K562 (cell line): ENCODE measurements around the gene DIP2A. TPM values are rescaled to one million over a fixed set of nuclear protein-coding genes. Genes with fewer than 3 reads are reported as not detected.

Experiments
- ATAC-seq: fragments of 200-7000 bp; cut with Tn5 transposase; 3 replicates; pipeline ENCODE4 v1.9.1; 2020; ENCODE audit warnings: moderate library complexity
- Bru-seq: library from RNA; stranded (reverse); fragments of 400-500 nt; gene quantifications from one replicate; lab custom pipeline; 2021; lab: Mats Ljungman, UMichigan
- BruChase-seq, 2 experiments: library from RNA; stranded (reverse); fragments of 400-500 nt; gene quantifications; one replicate each; lab custom pipeline; 2021; lab: Mats Ljungman, UMichigan
- BruUV-seq: library from RNA; stranded (reverse); fragments of 400-500 nt; replicated peaks from 2 replicates; lab custom pipeline; 2021; lab: Mats Ljungman, UMichigan
- CTCF ChIA-PET: fragments of 300-600 bp; formaldehyde crosslinking; extraction: SDS; loops from one replicate; lab custom pipeline; 2021; ENCODE audit warnings: low intra/inter-chr PET ratio; lab: Yijun Ruan, JAX
- POLR2A ChIA-PET: fragments of 300-600, 350-650 bp; sonication (Branson Sonifier 250); formaldehyde crosslinking; extraction: SDS; loops from one replicate; lab custom pipeline; 2021; ENCODE audit warnings: antibody characterized with exemption, inconsistent platforms; lab: Yijun Ruan, JAX
- DNase-seq, 4 experiments: peaks; one replicate each; pipeline versions ENCODE4 v3.0.0 to v3.0.0-alpha.2; 2011 to 2018; ENCODE audit warnings: low spot score in 3 of 4, mixed read lengths in 3 of 4; ENCODE audit errors: extremely low read depth in 1 of 4
- FAIRE-seq: peaks from 2 replicates; lab custom pipeline; 2011; peaks lifted over from hg19 to GRCh38; lab: Jason Lieb, UNC
- H2AFZ ChIP-seq: 2 replicates; pipeline ENCODE4 v1.6.0; 2011; ENCODE audit warnings: low read depth, low read length, control low read depth, inconsistent platforms
- H3K27ac ChIP-seq: fragments of 200-600 bp; 3 replicates; pipeline ENCODE4 v1.8.0; 2011; ENCODE audit warnings: low read depth, mild to moderate bottlenecking, control low read depth, inconsistent platforms, low read length, moderate library complexity, mixed read lengths; ENCODE audit errors: extremely low read depth
- H3K27me3 ChIP-seq, 2 experiments: fragments of 300-600 bp in 1 of 2; 2 replicates in 1 of 2; 3 replicates in 1 of 2; pipeline versions ENCODE4 v1.6.0 to v1.8.0; 2011; ENCODE audit warnings: inconsistent platforms in 2 of 2, low read length in 2 of 2, mild to moderate bottlenecking in 1 of 2, mixed read lengths in 1 of 2, moderate library complexity in 1 of 2; ENCODE audit not compliant: control insufficient read depth in 2 of 2, insufficient read depth in 2 of 2
- H3K36me3 ChIP-seq: fragments of 300-600 bp; 3 replicates; pipeline ENCODE4 v1.8.0; 2011; ENCODE audit warnings: mild to moderate bottlenecking, low read length, inconsistent platforms; ENCODE audit not compliant: control insufficient read depth, insufficient read depth
- H3K4me1 ChIP-seq, 2 experiments: fragments of 200-600 bp in 1 of 2; replicated peaks in 1 of 2; 2 replicates in 1 of 2; 3 replicates in 1 of 2; pipeline versions ENCODE4 v1.5.1 to v1.8.0; 2011; ENCODE audit warnings: inconsistent platforms in 2 of 2, low read length in 2 of 2, mild to moderate bottlenecking in 1 of 2, mixed read lengths in 1 of 2, moderate library complexity in 1 of 2; ENCODE audit not compliant: control insufficient read depth in 2 of 2, insufficient read depth in 2 of 2
- H3K4me2 ChIP-seq: 2 replicates; pipeline ENCODE4 v1.6.1; 2011; ENCODE audit warnings: low read length, control low read depth, inconsistent platforms, mixed read lengths; ENCODE audit not compliant: insufficient read depth
- H3K4me3 ChIP-seq: fragments of 200-600 bp; sonication (generic), shearing (Covaris generic); 2 replicates; pipeline ENCODE4 v1.5.1; 2016; ENCODE audit warnings: control low read depth, inconsistent platforms
- H3K79me2 ChIP-seq: fragments of 200-600 bp; 3 replicates; pipeline ENCODE4 v1.8.0; 2011; ENCODE audit warnings: low read length, inconsistent platforms; ENCODE audit not compliant: control insufficient read depth, insufficient read depth
- H3K9ac ChIP-seq, 2 experiments: 2 replicates each; pipeline versions ENCODE4 v1.6.0 to v1.6.1; 2011; ENCODE audit warnings: low read depth in 2 of 2, low read length in 2 of 2, control low read depth in 1 of 2, inconsistent platforms in 1 of 2, mild to moderate bottlenecking in 1 of 2, mixed read lengths in 1 of 2; ENCODE audit not compliant: insufficient read depth in 1 of 2
- H3K9me1 ChIP-seq: one replicate; pipeline ENCODE4 v1.6.0; 2011; ENCODE audit warnings: inconsistent platforms, mild to moderate bottlenecking, low read length, moderate library complexity; ENCODE audit not compliant: control insufficient read depth, insufficient read depth
- H3K9me3 ChIP-seq: replicated peaks from 2 replicates; pipeline ENCODE4 v1.5.1; 2011; ENCODE audit warnings: low read depth, low read length, inconsistent platforms; ENCODE audit not compliant: control insufficient read depth, insufficient read depth
- H4K20me1 ChIP-seq: replicated peaks from 2 replicates; pipeline ENCODE4 v1.6.1; 2011; ENCODE audit warnings: low read length, inconsistent platforms, mixed read lengths; ENCODE audit not compliant: control insufficient read depth, insufficient read depth
- CXXC5 ChIP-seq: fragments of 250-450 bp; sonication (Bioruptor Pico); IDR thresholded peaks from 2 replicates; pipeline ENCODE4 v1.8.0; 2022; ENCODE audit warnings: inconsistent platforms, mild to moderate bottlenecking, moderate library complexity
- DIDO1 ChIP-seq: fragments of 450-650 bp; IDR thresholded peaks from 2 replicates; pipeline ENCODE4 v1.6.1; 2016; ENCODE audit warnings: low read depth, missing biosample characterization, missing genetic modification characterization
- DMBX1 ChIP-seq: fragments of 250-450 bp; sonication (Bioruptor Pico); IDR thresholded peaks from 2 replicates; pipeline ENCODE4 v1.8.0; 2022; ENCODE audit warnings: inconsistent platforms, mild to moderate bottlenecking, moderate library complexity, borderline replicate concordance
- RBM34 ChIP-seq: fragments of 200-400 bp; formaldehyde crosslinking; IDR thresholded peaks from 2 replicates; pipeline ENCODE4 v1.6.1; 2018; ENCODE audit warnings: low read length, borderline replicate concordance; ENCODE audit not compliant: insufficient read depth
- SRSF1 ChIP-seq: fragments of 200-400 bp; formaldehyde crosslinking; IDR thresholded peaks from 2 replicates; pipeline ENCODE4 v1.6.1; 2017; ENCODE audit warnings: mild to moderate bottlenecking, low read depth, low read length, moderate library complexity
- STAT5A ChIP-seq: IDR thresholded peaks from 2 replicates; pipeline ENCODE4 v1.6.1; 2012; ENCODE audit warnings: low read length, inconsistent platforms, borderline replicate concordance
- ZNF584 ChIP-seq: fragments of 200-800 bp; sonication (Bioruptor generic); IDR thresholded peaks from 2 replicates; pipeline ENCODE4 v1.6.1; 2016; ENCODE audit warnings: low read depth, mild to moderate bottlenecking, missing genetic modification characterization, missing compliant biosample characterization
- WGBS: fragments of 100-300 bp; shearing (Covaris generic); methylation state at CpG from one replicate; pipeline ENCODE4 v1.1.6; 2016; ENCODE audit warnings: low coverage, mixed read lengths; ENCODE audit not compliant: insufficient coverage; ENCODE audit errors: missing lambda C conversion rate; 5-methylcytosine and 5-hydroxymethylcytosine counted together
- in situ Hi-C: fragments of 300-500 bp; cut with MboI; formaldehyde crosslinking; loops from 4 replicates; pipeline ENCODE4 v1.15.0; 2018; ENCODE audit warnings: inconsistent platforms, mixed read lengths
- intact Hi-C: fragments of 100-400 bp; cut with micrococcal nuclease; formaldehyde crosslinking; loops from 2 replicates; pipeline ENCODE4 v1.14.2; 2022
- long read RNA-seq, 3 experiments: library from polyadenylated mRNA in 2 of 3; library from RNA in 1 of 3; unstranded in 2 of 3; stranded (forward) in 1 of 3; transcript quantifications; one replicate each; pipeline ENCODE4 v2.0.0, GENCODE V29; 2019 to 2022
- polyA minus RNA-seq, 3 experiments: library from RNA; depleted of rRNA, polyadenylated mRNA; stranded (reverse); fragments of >200 nt; gene quantifications; 2 replicates each; pipeline ENCODE4 v1.2.3, GENCODE V29; 2011
- polyA plus RNA-seq, 8 experiments: library from polyadenylated mRNA; depleted of rRNA in 4 of 8; stranded (reverse) in 5 of 8; unstranded in 3 of 8; fragments of >200 nt; fragmentation: Nextera tagmentation in 2 of 8; fragmentation: Illumina TruSeq in 1 of 8; extraction: Ambion mirVana in 2 of 8; extraction: Trizol in 1 of 8; gene quantifications; 2 replicates each; pipeline versions ENCODE4 v1.2.1 to v1.2.3, GENCODE V29; 2011 to 2014; ENCODE audit warnings: inconsistent platforms in 1 of 8, missing spikeins in 1 of 8
- total RNA-seq, 7 experiments: library from RNA; depleted of rRNA in 6 of 7; stranded (reverse); fragments of >200 nt in 6 of 7; fragmentation: Illumina TruSeq in 2 of 7; extraction: Trizol in 2 of 7; gene quantifications; 2 replicates each; pipeline versions ENCODE4 v1.2.1 to v1.2.3, GENCODE V29; 2011 to 2021; ENCODE audit warnings: low replicate concordance in 1 of 7
- TF ChIP-seq, protein P1 (sequence below): IDR thresholded peaks from 2 replicates; pipeline ENCODE4 v1.6.1; 2016; ENCODE audit warnings: missing genetic modification characterization, missing compliant biosample characterization

DIP2A gene, protein sequence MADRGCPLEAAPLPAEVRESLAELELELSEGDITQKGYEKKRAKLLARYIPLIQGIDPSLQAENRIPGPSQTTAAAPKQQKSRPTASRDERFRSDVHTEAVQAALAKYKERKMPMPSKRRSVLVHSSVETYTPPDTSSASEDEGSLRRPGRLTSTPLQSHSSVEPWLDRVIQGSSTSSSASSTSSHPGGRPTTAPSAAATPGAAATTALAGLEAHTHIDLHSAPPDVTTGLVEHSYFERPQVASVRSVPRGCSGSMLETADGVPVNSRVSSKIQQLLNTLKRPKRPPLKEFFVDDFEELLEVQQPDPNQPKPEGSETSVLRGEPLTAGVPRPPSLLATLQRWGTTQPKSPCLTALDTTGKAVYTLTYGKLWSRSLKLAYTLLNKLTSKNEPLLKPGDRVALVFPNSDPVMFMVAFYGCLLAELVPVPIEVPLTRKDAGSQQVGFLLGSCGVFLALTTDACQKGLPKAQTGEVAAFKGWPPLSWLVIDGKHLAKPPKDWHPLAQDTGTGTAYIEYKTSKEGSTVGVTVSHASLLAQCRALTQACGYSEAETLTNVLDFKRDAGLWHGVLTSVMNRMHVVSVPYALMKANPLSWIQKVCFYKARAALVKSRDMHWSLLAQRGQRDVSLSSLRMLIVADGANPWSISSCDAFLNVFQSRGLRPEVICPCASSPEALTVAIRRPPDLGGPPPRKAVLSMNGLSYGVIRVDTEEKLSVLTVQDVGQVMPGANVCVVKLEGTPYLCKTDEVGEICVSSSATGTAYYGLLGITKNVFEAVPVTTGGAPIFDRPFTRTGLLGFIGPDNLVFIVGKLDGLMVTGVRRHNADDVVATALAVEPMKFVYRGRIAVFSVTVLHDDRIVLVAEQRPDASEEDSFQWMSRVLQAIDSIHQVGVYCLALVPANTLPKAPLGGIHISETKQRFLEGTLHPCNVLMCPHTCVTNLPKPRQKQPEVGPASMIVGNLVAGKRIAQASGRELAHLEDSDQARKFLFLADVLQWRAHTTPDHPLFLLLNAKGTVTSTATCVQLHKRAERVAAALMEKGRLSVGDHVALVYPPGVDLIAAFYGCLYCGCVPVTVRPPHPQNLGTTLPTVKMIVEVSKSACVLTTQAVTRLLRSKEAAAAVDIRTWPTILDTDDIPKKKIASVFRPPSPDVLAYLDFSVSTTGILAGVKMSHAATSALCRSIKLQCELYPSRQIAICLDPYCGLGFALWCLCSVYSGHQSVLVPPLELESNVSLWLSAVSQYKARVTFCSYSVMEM (N-terminal part only)
- 344 and 474 TPM in 2 replicates for total RNA-seq (2011; cell fraction: chromatin; rRNA removed; ENCODE audit: low replicate concordance)
- total RNA-seq (2011; cell fraction: nucleolus; rRNA removed), result 211 and 231 TPM in 2 replicates
- total RNA-seq (2011; cell fraction: nucleoplasm; rRNA removed), result 245 and 258 TPM in 2 replicates
- total RNA-seq (2014; rRNA removed), result 13.8 and 19.7 TPM in 2 replicates
- 14.9 and 19.1 TPM in 2 replicates for total RNA-seq (2014; rRNA removed; fragmentation: Illumina TruSeq; extraction: Trizol)
- 19.6 and 20.3 TPM in 2 replicates for total RNA-seq (2015; rRNA removed; fragmentation: Illumina TruSeq; extraction: Trizol)
- 31.1 and 32.3 TPM in 2 replicates for total RNA-seq (2021)
- polyA plus RNA-seq (2011; rRNA removed), result 34.5 and 41.3 TPM in 2 replicates
- 22.5 and 24.1 TPM in 2 replicates for polyA plus RNA-seq (2011; cell fraction: cytosol; rRNA removed)
- 167 and 196 TPM in 2 replicates for polyA plus RNA-seq (2011; cell fraction: nucleus; rRNA removed)
- 21.7 and 36.7 TPM in 2 replicates for polyA plus RNA-seq (2012)
- polyA plus RNA-seq (2014; fragmentation: Illumina TruSeq; extraction: Trizol), result 21.3 and 23.9 TPM in 2 replicates
- 1 to 10 TPM; 4.3 to 4.6 TPM for polyA plus RNA-seq (2014; fragmentation: Nextera tagmentation; extraction: Ambion mirVana)
- polyA plus RNA-seq (2014; rRNA removed), result 30.0 and 31.1 TPM in 2 replicates
- polyA minus RNA-seq (2011; rRNA and poly(A)+ RNA removed), result 48.3 and 48.8 TPM in 2 replicates
- 21.6 and 23.7 TPM in 2 replicates for polyA minus RNA-seq (2011; cell fraction: cytosol; rRNA and poly(A)+ RNA removed)
- polyA minus RNA-seq (2011; cell fraction: nucleus; rRNA and poly(A)+ RNA removed), result 89.9 and 113 TPM in 2 replicates
- Bru-seq, nascent RNA, result percentile 69 among the genes with signal in this experiment
- BruChase-seq, experiment 1, labeled RNA remaining after a 2-hour chase, result percentile 75 among the genes with signal in this experiment
- BruChase-seq, experiment 2, labeled RNA remaining after a 6-hour chase, result percentile 80 among the genes with signal in this experiment
- long read RNA-seq, experiment 1, transcript DIP2A-203 (21 exons, 2,760 nt), result major isoform, 8 of 106 reads
- long read RNA-seq, experiment 1, partial matches to known transcripts, result 55 of 106 reads
- long read RNA-seq, experiment 1, other reads (novel, unspliced or antisense), result 36 of 106 reads
- long read RNA-seq, experiment 2, partial matches to known transcripts, result 1 of 14 reads
- long read RNA-seq, experiment 2, other reads (novel, unspliced or antisense), result 13 of 14 reads
- long read RNA-seq, experiment 3, partial matches to known transcripts, result 3 of 8 reads
- long read RNA-seq, experiment 3, other reads (novel, unspliced or antisense), result 2 of 8 reads

DNA sequence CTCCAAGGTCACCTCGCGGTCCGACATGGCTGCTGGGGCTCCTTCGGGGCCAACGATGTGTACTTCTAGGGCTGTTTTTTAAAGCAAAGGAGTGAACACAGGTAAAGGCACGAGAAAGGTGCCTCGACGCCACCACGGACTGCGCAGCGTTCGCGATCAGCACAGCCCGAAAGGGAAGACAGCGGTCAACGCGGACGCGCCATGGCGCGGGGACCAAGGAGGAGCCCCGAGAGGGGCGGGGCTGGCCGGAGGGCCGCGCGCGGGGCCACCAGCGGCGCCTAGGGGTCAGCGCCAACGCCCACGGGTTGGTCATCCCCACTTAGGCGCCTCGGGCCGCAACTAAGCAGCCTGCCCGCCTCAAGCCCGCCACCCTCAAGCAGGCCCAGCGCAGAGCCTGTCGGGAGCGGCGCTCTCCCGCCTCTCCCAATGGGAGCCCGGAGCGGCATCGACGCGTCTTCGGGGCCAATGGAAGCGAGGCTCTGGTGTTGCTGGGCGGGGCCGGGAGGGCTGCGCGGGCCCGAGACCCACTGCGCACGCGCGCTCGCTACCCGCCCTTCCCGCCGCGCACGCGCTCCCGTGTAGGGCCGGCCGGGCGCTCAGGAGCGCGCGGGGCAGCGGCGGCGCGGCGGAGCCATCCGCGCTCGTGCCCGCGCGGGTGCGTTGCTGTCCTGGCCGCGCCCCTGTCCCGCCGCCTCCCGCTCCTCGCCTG, at the start of gene DIP2A:
TSS of gene DIP2A (plus strand) at position 577 of the 709 bp plus-strand sequence. CDS start 241 bp downstream, outside the sequence.
- intact Hi-C loops, result loop anchor here (1.0 to 10.0 kb wide), 4 partner anchors 60 to 234 kb away; partner anchors contain the start of genes LSS, MCM3AP and YBEY
- H3K79me2 ChIP-seq, result peaks cover 76% of the 10 kb centered on the region
- TF ChIP-seq CXXC5 (CRISPR knock-in tag) (peak; percentile 96), ZNF584 (peak; percentile 95; the same call in 1 of the 2 replicates), DMBX1 (CRISPR knock-in tag) (peak; percentile 89), DIDO1 (0 out of 2 replicates have a peak, but pooled peaks have one; percentile 26), STAT5A (no peak), RBM34 (no peak), SRSF1 (no peak)
- TF ChIP-seq, protein P1, sequence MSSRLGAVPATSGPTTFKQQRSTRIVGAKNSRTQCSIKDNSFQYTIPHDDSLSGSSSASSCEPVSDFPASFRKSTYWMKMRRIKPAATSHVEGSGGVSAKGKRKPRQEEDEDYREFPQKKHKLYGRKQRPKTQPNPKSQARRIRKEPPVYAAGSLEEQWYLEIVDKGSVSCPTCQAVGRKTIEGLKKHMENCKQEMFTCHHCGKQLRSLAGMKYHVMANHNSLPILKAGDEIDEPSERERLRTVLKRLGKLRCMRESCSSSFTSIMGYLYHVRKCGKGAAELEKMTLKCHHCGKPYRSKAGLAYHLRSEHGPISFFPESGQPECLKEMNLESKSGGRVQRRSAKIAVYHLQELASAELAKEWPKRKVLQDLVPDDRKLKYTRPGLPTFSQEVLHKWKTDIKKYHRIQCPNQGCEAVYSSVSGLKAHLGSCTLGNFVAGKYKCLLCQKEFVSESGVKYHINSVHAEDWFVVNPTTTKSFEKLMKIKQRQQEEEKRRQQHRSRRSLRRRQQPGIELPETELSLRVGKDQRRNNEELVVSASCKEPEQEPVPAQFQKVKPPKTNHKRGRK (tag), result no peak

More for the DNA sequence above, at the start of gene DIP2A:
- ATAC-seq, result peak; percentile 97
- Histone ChIP-seq H4K20me1 (no peaks in the 10 kb centered on the region), H3K9me3 (no peaks in the 10 kb centered on the region), H3K9ac (peak within 1 kb of the TSS; percentile 95 to 100), H3K27me3 (no peaks in the 10 kb centered on the region), H3K4me1 (peaks cover 28 to 30% of the 10 kb centered on the region in 2 experiments), H3K4me2 (peak within 1 kb of the TSS; percentile 99), H2AFZ (peak within 1 kb of the TSS; percentile 93), H3K27ac (peak within 1 kb of the TSS; percentile 97), H3K9me1 (no peaks in the 10 kb centered on the region), H3K36me3 (peaks cover 49% of the 10 kb centered on the region), H3K4me3 (peak within 1 kb of the TSS; percentile 69)
- under 1% methylated on average over 71 of the region's 91 CpGs for WGBS
- ChIA-PET POLR2A (interaction anchor here (0.5 to 3.7 kb wide), 15 partner anchors 9 to 316 kb away, joined by 3 to 47 read pairs (median 3); no protein-coding TSS in a partner anchor), CTCF (interaction anchor here (0.7 kb wide), 1 partner anchor 78 kb away, joined by 3 read pairs; no protein-coding TSS in a partner anchor)
- DNase-seq, result peak; percentile 99 to 100 (median 99)
- in situ Hi-C loops, result no loop called here
- FAIRE-seq, result peak; percentile 90
- no TSS peak for BruUV-seq
